IMR-90 (cell line): Measurements from ENCODE around the gene CPNE1.

Experiments used
- CEBPB ChIP-seq: IDR thresholded peaks from 2 replicates; pipeline ENCODE4 v1.6.1; 2012; ENCODE audit warnings: low read depth, low read length, improper control_type of control experiment
- CTCF ChIP-seq: conservative IDR thresholded peaks from 2 replicates; pipeline ENCODE4 v1.5.1; 2012; ENCODE audit warnings: mild to moderate bottlenecking, low read depth, low read length, improper control_type of control experiment
- ELK1 ChIP-seq: fragments of 150-350 bp; IDR thresholded peaks from 2 replicates; pipeline ENCODE4 v1.6.1; 2016; ENCODE audit warnings: low read depth, mild to moderate bottlenecking, low read length, moderate library complexity, borderline replicate concordance
- MXI1 ChIP-seq: IDR thresholded peaks from 2 replicates; pipeline ENCODE4 v1.6.1; 2012; ENCODE audit warnings: low read depth, mild to moderate bottlenecking, low read length, moderate library complexity, borderline replicate concordance
- POLR2A ChIP-seq: IDR thresholded peaks from 2 replicates; pipeline ENCODE4 v1.6.1; 2012; ENCODE audit warnings: mild to moderate bottlenecking, low read depth, low read length
- RAD21 ChIP-seq: IDR thresholded peaks from 2 replicates; pipeline ENCODE4 v1.6.1; 2012; ENCODE audit warnings: low read length, improper control_type of control experiment
- RCOR1 ChIP-seq: IDR thresholded peaks from 2 replicates; pipeline ENCODE4 v1.6.1; 2012; ENCODE audit warnings: mild to moderate bottlenecking, low read length, improper control_type of control experiment; ENCODE audit not compliant: insufficient replicate concordance
- RFX5 ChIP-seq: IDR thresholded peaks from 2 replicates; pipeline ENCODE4 v1.8.0; 2012; ENCODE audit warnings: low read depth, mild to moderate bottlenecking, low read length, moderate library complexity
- SMC3 ChIP-seq: fragments of 150-350 bp; IDR thresholded peaks from 2 replicates; pipeline ENCODE4 v1.6.1; 2016; ENCODE audit warnings: low read depth, mild to moderate bottlenecking, antibody characterized with exemption, low read length, moderate library complexity

GRCh38 chr20:35588397-35588796, 76.3 kb downstream of the CPNE1 start:
- TF ChIP-seq CTCF (no peak), SMC3 (no peak), RFX5 (no peak), RCOR1 (no peak), MXI1 (no peak), POLR2A (no peak), CEBPB (no peak), ELK1 (no peak), RAD21 (no peak)
